Parathyroid adenoma (tissue), 2 donors: Measurements from ENCODE around the gene EEIG2.

Source experiments
- H2AFZ ChIP-seq: fragments of 300-600 bp; sonication (generic); one replicate; pipeline ENCODE4 v1.7.0; 2017; ENCODE audit warnings: antibody characterized with exemption, mild to moderate bottlenecking
- H3K27ac ChIP-seq: fragments of 300-600 bp; sonication (generic); one replicate; pipeline ENCODE4 v1.7.0; 2017
- H3K27me3 ChIP-seq: fragments of 300-600 bp; sonication (generic); one replicate; pipeline ENCODE4 v1.7.0; 2017; ENCODE audit warnings: low read length; ENCODE audit not compliant: control insufficient read depth, insufficient read depth
- H3K36me3 ChIP-seq: fragments of 300-600 bp; sonication (generic); one replicate; pipeline ENCODE4 v1.7.0; 2017; ENCODE audit warnings: low read length; ENCODE audit not compliant: control insufficient read depth, insufficient read depth
- H3K4me1 ChIP-seq: fragments of 300-600 bp; sonication (generic); one replicate; pipeline ENCODE4 v1.7.0; 2017; ENCODE audit warnings: control low read depth
- H3K4me2 ChIP-seq: fragments of 300-600 bp; sonication (generic); one replicate; pipeline ENCODE4 v1.7.0; 2017; ENCODE audit warnings: low read length
- H3K4me3 ChIP-seq: fragments of 300-600 bp; sonication (generic); one replicate; pipeline ENCODE4 v1.7.0; 2017; ENCODE audit warnings: low read depth, low read length
- H3K79me2 ChIP-seq: fragments of 300-600 bp; sonication (generic); one replicate; pipeline ENCODE4 v1.7.0; 2017; ENCODE audit warnings: control low read depth
- H3K9ac ChIP-seq: fragments of 300-600 bp; sonication (generic); one replicate; pipeline ENCODE4 v1.7.0; 2017; ENCODE audit warnings: mild to moderate bottlenecking
- H3K9me3 ChIP-seq: fragments of 300-600 bp; sonication (generic); one replicate; pipeline ENCODE4 v1.7.0; 2017; ENCODE audit warnings: low read length; ENCODE audit not compliant: control insufficient read depth
- TF ChIP-seq, protein P1 (sequence below): fragments of 300-600 bp; sonication (generic); IDR thresholded peaks from one replicate; pipeline ENCODE4 v1.7.0; 2017; ENCODE audit warnings: antibody characterized with exemption, mild to moderate bottlenecking
- donor health status: primary hyperparathyroidism.

Gene EEIG2

DNA sequence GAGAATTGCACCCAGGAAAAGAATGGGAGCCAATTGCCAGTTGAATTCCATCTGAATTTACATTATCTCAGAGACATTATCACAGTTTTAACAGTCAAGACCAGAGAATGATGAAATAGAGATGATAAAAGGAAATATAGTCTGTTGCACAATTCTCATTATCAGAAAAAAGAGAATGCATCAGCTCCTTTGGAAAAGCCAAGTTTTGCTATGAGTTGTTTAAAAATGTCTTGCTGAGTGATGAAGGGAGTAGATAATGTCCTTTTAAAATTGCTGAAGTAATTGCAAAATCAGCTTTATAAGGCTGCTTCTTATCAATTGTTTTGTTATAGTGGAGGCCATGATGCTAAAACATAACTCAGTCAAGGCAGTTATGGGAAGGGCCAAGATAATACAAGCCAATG is 37.9 kb upstream of the EEIG2 start:
- H3K36me3 ChIP-seq: no peaks in the 10 kb centered on the region
- no peaks in the 10 kb centered on the region for H3K9me3 ChIP-seq
- H3K27ac ChIP-seq: peak overlapping the region; percentile 32
- no peaks in the 10 kb centered on the region for H3K27me3 ChIP-seq
- H3K9ac ChIP-seq: no peak overlapping the region
- H3K4me2 ChIP-seq: no peak overlapping the region
- TF ChIP-seq, protein P1, sequence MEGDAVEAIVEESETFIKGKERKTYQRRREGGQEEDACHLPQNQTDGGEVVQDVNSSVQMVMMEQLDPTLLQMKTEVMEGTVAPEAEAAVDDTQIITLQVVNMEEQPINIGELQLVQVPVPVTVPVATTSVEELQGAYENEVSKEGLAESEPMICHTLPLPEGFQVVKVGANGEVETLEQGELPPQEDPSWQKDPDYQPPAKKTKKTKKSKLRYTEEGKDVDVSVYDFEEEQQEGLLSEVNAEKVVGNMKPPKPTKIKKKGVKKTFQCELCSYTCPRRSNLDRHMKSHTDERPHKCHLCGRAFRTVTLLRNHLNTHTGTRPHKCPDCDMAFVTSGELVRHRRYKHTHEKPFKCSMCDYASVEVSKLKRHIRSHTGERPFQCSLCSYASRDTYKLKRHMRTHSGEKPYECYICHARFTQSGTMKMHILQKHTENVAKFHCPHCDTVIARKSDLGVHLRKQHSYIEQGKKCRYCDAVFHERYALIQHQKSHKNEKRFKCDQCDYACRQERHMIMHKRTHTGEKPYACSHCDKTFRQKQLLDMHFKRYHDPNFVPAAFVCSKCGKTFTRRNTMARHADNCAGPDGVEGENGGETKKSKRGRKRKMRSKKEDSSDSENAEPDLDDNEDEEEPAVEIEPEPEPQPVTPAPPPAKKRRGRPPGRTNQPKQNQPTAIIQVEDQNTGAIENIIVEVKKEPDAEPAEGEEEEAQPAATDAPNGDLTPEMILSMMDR: no peak
- H3K4me3 ChIP-seq: no peak overlapping the region
- no peak overlapping the region for H2AFZ ChIP-seq
- H3K79me2 ChIP-seq: no peaks in the 10 kb centered on the region
- H3K4me1 ChIP-seq: no peaks in the 10 kb centered on the region

DNA sequence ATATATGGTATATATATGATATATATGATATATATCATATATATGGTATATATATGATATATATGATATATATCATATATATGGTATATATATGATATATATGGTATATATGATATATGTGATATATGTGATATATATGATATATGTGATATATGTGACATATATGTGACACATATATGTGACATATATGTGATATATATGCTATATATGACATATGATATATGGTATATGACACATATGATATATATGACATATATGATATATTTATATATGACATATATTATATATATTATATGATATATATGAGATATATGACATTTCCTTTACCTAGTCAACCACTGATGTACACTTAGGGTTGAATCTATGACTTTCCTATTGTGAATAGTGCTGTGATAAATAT is 36.1 kb upstream of the EEIG2 start:
- Histone ChIP-seq H3K79me2 (no peaks in the 10 kb centered on the region), H3K9ac (no peak overlapping the region), H3K4me1 (no peaks in the 10 kb centered on the region), H3K4me2 (no peak overlapping the region), H3K4me3 (no peak overlapping the region), H3K36me3 (no peaks in the 10 kb centered on the region), H3K9me3 (no peaks in the 10 kb centered on the region), H2AFZ (no peak overlapping the region), H3K27ac (no peak overlapping the region), H3K27me3 (no peaks in the 10 kb centered on the region)
- TF ChIP-seq, protein P1: no peak

DNA sequence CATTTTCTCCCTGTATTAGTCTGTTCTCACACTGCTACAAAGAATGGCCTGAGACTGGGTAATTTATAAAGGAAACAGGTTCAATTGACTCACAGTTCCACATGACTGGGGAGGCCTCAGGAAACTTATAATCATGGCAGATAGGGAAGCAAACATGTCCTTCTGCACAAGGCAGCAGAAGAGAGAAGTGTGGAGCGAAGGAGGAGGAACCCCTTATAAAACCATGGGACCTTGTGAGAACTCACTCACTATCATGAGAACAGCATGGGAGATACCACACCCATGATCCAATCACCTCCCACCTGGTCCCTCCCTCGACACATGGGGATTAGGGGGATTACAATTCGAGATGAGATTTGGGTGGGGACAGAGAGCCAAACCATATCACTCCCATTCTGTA is 35.2 kb upstream of the EEIG2 start:
- H3K79me2 ChIP-seq: no peaks in the 10 kb centered on the region
- no peaks in the 10 kb centered on the region for H3K4me1 ChIP-seq
- H3K36me3 ChIP-seq: no peaks in the 10 kb centered on the region
- H3K9me3 ChIP-seq: no peaks in the 10 kb centered on the region
- no peak overlapping the region for H3K27ac ChIP-seq
- no peak overlapping the region for H3K9ac ChIP-seq
- no peak overlapping the region for H3K4me2 ChIP-seq
- no peak overlapping the region for H3K4me3 ChIP-seq
- H3K27me3 ChIP-seq: no peaks in the 10 kb centered on the region
- TF ChIP-seq, protein P1: no peak
- no peak overlapping the region for H2AFZ ChIP-seq

GRCh38 chr1:108527135-108527534 is 32.8 kb upstream of the EEIG2 start:
- Histone ChIP-seq H2AFZ (no peak overlapping the region), H3K9me3 (no peaks in the 10 kb centered on the region), H3K4me3 (no peak overlapping the region), H3K79me2 (no peaks in the 10 kb centered on the region), H3K27ac (no peak overlapping the region), H3K36me3 (no peaks in the 10 kb centered on the region), H3K4me1 (no peaks in the 10 kb centered on the region), H3K9ac (no peak overlapping the region), H3K27me3 (no peaks in the 10 kb centered on the region), H3K4me2 (no peak overlapping the region)
- TF ChIP-seq, protein P1: no peak

DNA sequence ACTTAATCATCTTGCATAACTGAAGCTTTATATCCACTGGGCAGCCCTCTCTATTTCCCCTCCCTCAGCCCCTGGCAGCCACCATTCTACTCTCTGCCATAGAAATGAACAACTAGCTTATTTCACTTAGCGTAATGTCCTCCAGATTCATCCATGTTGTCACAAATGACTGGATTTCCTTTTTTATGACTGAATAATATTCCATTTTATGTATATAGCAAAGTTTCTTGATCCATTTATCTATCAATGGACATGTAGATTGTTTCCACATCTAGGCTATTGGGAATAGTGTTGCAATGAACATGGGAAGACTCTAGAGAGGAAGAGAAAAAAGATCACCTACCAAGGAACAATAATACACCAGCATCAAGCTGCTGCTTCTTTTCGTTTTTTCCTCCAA is 32.1 kb upstream of the EEIG2 start:
- H3K9me3 ChIP-seq: no peaks in the 10 kb centered on the region
- H3K4me2 ChIP-seq: no peak overlapping the region
- no peaks in the 10 kb centered on the region for H3K4me1 ChIP-seq
- no peaks in the 10 kb centered on the region for H3K27me3 ChIP-seq
- H2AFZ ChIP-seq: no peak overlapping the region
- H3K79me2 ChIP-seq: no peaks in the 10 kb centered on the region
- TF ChIP-seq, protein P1: no peak
- H3K36me3 ChIP-seq: no peaks in the 10 kb centered on the region
- no peak overlapping the region for H3K9ac ChIP-seq
- H3K4me3 ChIP-seq: no peak overlapping the region
- no peak overlapping the region for H3K27ac ChIP-seq
